ENCODE data around the gene SENP2.

Gene SENP2

DNA sequence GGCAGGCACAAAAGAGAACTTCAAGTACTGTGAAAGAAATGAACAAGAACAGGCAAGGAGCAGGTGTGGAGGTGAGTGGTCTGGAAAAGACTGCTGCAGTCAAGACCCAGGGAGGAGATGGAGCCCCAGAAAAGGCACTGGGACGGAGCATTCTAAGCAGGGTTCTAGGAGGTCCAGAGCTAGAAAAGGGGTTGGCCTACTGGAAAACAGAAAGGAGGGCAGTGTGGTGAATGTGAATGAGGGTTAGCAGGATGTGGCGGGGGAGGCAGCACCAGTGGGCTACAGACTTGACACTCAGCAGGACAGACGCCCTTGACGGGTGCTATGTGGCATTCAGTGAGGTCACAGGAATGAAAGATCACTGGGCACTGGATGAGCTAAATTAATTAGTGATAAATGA lies 75.7 kb downstream of the SENP2 start:
- no peak overlapping the region for H3K4me3 ChIP-seq (ENCODE audit: low read depth, low read length)
- no peak for TF ChIP-seq CTCF (IDR thresholded peaks at IDR 0.05; ENCODE audit: low read depth, low read length)

- no peak overlapping the region for H3K4me3 ChIP-seq (ENCODE audit: low read depth, low read length)
- no peak for TF ChIP-seq CTCF (IDR thresholded peaks at IDR 0.05; ENCODE audit: low read depth, low read length)
These were observed 77.8 kb downstream of the SENP2 start for GRCh38 chr3:185663929-185664328.

GRCh38 chr3:185667574-185667973 lies 81.5 kb downstream of the SENP2 start:
- H3K4me3 ChIP-seq (ENCODE audit: low read depth, low read length): no peak overlapping the region
- TF ChIP-seq CTCF (IDR thresholded peaks at IDR 0.05; ENCODE audit: low read depth, low read length): no peak

DNA sequence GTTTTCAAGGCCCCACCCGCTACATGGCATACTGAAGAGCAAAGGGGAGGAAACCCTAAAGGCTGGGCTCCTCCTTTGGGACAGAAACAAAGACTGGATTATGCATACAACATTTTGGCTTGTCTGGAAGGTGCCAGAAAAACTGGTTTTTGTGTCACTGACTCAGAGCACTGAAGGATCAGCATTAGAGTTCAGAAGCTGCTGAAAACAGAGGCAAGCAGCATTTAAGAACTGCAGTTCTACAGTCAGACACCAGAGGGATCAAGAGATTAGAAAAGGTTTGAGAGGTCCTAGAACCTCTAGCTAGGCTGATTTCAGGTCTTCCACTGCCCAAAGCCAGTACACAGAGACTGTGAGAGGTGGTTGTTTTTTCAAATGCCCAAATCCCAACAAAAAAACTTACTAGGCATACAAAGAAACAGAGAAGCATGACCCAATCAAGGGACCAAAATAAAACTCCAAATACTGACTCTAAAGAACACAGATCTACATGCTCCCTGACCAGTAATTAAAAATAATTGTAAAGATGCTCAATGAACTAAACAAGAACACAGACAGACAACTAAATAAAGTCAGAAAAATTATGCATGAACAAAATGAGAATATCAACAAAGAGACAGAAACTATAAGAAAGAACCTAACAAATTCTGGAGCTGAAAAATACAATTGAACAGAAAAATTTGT lies 91.2 kb downstream of the SENP2 start:
- no peak overlapping the region for H3K4me3 ChIP-seq (ENCODE audit: low read depth, low read length)
- peak; percentile 69 for TF ChIP-seq CTCF (IDR thresholded peaks at IDR 0.05; ENCODE audit: low read depth, low read length)

- TF ChIP-seq CTCF (IDR thresholded peaks at IDR 0.05; ENCODE audit: low read depth, low read length): no peak
- no peak overlapping the region for H3K4me3 ChIP-seq (ENCODE audit: low read depth, low read length)
These were observed 91.9 kb downstream of the SENP2 start for GRCh38 chr3:185678027-185678426.

DNA sequence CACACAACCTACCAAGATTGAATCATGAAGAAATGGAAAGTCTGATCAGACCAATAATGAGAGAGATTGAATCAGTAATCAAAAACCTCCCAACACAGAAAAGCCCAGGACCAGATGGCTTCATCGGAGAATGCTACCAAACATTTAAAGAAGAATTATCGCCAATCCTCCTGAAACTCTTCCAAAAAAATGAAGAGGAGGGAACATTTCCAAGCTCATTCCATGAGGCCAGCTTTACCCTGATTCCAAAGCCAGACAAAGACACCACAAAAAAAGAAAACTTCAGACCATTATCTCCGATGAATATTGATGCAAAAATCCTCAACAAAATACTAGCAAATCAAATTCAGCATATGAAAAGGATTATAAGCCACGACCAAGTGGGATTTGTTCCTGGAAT lies 94.1 kb downstream of the SENP2 start:
- TF ChIP-seq CTCF (IDR thresholded peaks at IDR 0.05; ENCODE audit: low read depth, low read length): no peak
- H3K4me3 ChIP-seq (ENCODE audit: low read depth, low read length): no peak overlapping the region
